Spleen (tissue), 11 donors: Measurements from ENCODE around the gene HAVCR1. TPM values are rescaled to one million over a fixed set of nuclear protein-coding genes. Genes with fewer than 3 reads are reported as not detected.

Source experiments
- DNase-seq: peaks from one replicate; pipeline ENCODE4 v3.0.0-alpha.2; 2020
- H3K27ac ChIP-seq, 8 donors: fragments of 200-600 bp; sonication (generic) in 7 of 8; 1 replicate in 4 of 8; 2 replicates in 4 of 8; pipeline versions ENCODE4 v1.5.0 to v1.8.0; 2016 to 2021; ENCODE audit warnings: inconsistent platforms in 4 of 8, mild to moderate bottlenecking in 4 of 8, moderate library complexity in 1 of 8
- H3K27me3 ChIP-seq, 7 donors: fragments of 200-600 bp; sonication (generic) in 6 of 7; replicated peaks in 1 of 7; 1 replicate in 4 of 7; 2 replicates in 3 of 7; pipeline versions ENCODE4 v1.5.0 to v1.8.0; 2016 to 2021; ENCODE audit warnings: inconsistent platforms in 3 of 7, mild to moderate bottlenecking in 1 of 7
- H3K36me3 ChIP-seq, 6 donors: fragments of 200-600 bp; sonication (generic) in 5 of 6; 1 replicate in 4 of 6; 2 replicates in 2 of 6; pipeline versions ENCODE4 v1.5.0 to v1.8.0; 2016 to 2021; ENCODE audit warnings: inconsistent platforms in 2 of 6
- H3K4me1 ChIP-seq, 6 donors: fragments of 200-600 bp; sonication (generic) in 5 of 6; 1 replicate in 3 of 6; 2 replicates in 3 of 6; pipeline versions ENCODE4 v1.5.0 to v1.8.0; 2016 to 2021; ENCODE audit warnings: inconsistent platforms in 3 of 6
- H3K4me3 ChIP-seq, 8 donors: fragments of 200-600 bp; sonication (generic) in 7 of 8; 1 replicate in 4 of 8; 2 replicates in 4 of 8; pipeline versions ENCODE4 v1.5.0 to v1.8.0; 2016 to 2021; ENCODE audit warnings: inconsistent platforms in 4 of 8, mild to moderate bottlenecking in 4 of 8, moderate library complexity in 2 of 8
- H3K9me3 ChIP-seq, 8 donors: fragments of 200-600 bp; sonication (generic) in 7 of 8; 1 replicate in 4 of 8; 2 replicates in 4 of 8; pipeline versions ENCODE4 v1.5.0 to v1.8.0; 2016 to 2021; ENCODE audit warnings: inconsistent platforms in 4 of 8
- POLR2A ChIP-seq, 3 donors: fragments of 450-650 bp; IDR thresholded peaks; one replicate each; pipeline ENCODE4 v1.5.1; 2017; ENCODE audit warnings: antibody characterized with exemption in 3 of 3, mild to moderate bottlenecking in 1 of 3
- POLR2AphosphoS5 ChIP-seq, 3 donors: sonication (generic); formaldehyde crosslinking; IDR thresholded peaks; one replicate each; pipeline ENCODE4 v1.5.1; 2017; ENCODE audit warnings: antibody characterized with exemption in 3 of 3
- WGBS, 5 donors: extraction: QIAGEN DNeasy Blood & Tissue Kit in 3 of 5; methylation state at CpG; one replicate each; pipeline versions ENCODE4 v1.1.5 to v1.1.7; 2013 to 2018; 5-methylcytosine and 5-hydroxymethylcytosine counted together
- intact Hi-C: fragments of 100-400 bp; cut with DNase I; formaldehyde crosslinking; loops from one replicate; pipeline ENCODE4 v1.15.0; 2023; ENCODE audit warnings: low total_unique reads
- polyA plus RNA-seq, 3 donors: library from polyadenylated mRNA; stranded (reverse); fragments of 200-250 nt; gene quantifications; one replicate each; pipeline ENCODE4 v1.2.1, GENCODE V29; 2013
- total RNA-seq, 7 donors: library from RNA; depleted of rRNA in 3 of 7; stranded (reverse); fragments of >200 nt in 3 of 7; fragmentation: NEBNext Ultra II Directional in 4 of 7; extraction: Animal tissue kit (Norgen Biotek cat#: 25700) in 4 of 7; gene quantifications; one replicate each; pipeline versions ENCODE4 v1.1.0 to v1.2.1, GENCODE V29; 2016 to 2021
- TF ChIP-seq, protein P1 (sequence below), 11 experiments: fragments of 200-600 bp in 7 of 11; fragments of 450-650 bp in 4 of 11; sonication (generic) in 4 of 11; IDR thresholded peaks in 8 of 11; conservative IDR thresholded peaks in 3 of 11; 1 replicate in 7 of 11; 2 replicates in 4 of 11; pipeline versions ENCODE4 v1.4.0 to v1.8.0; 2016 to 2021; ENCODE audit warnings: antibody characterized with exemption in 11 of 11, inconsistent platforms in 4 of 11, mild to moderate bottlenecking in 1 of 11
- donor health status: healthy with polysubstance abuse.
- donor health status: DM: no; HTN: no; CAD: no; lungs with moderate emphysema.
- donor health status: DM: no; HTN: no; CAD: no.
- donor health status: Bipolar disorder and iron deficiency.
- donor health status: healthy.
- donor health status: DM: no; HTN: no; CAD: no.
- donor health status: DM: yes; HTN: yes; CAD: no.

Gene HAVCR1
- total and polyA plus RNA-seq, 10 donors, result 0.52 to 1.5 (median 1.0) TPM; not detected in 6

GRCh38 chr5:157006262-157006661, 52.7 kb downstream of the HAVCR1 start:
- Histone ChIP-seq H3K27ac (no peak overlapping the region), H3K4me3 (no peak overlapping the region), H3K27me3 (no peaks in the 10 kb centered on the region), H3K4me1 (no peaks in the 10 kb centered on the region), H3K36me3 (no peaks in the 10 kb centered on the region), H3K9me3 (peaks cover 0 to 10% (median under 1%) of the 10 kb centered on the region in 8 donors)
- 77 to 89% (median 82%) methylated on average over 2 of the region's 2 CpGs for WGBS, 5 donors
- DNase-seq, result no peak
- intact Hi-C loops, result no loop called here
- TF ChIP-seq POLR2AphosphoS5 (IDR thresholded peaks at IDR 0.05), result no peak
- TF ChIP-seq, protein P1, sequence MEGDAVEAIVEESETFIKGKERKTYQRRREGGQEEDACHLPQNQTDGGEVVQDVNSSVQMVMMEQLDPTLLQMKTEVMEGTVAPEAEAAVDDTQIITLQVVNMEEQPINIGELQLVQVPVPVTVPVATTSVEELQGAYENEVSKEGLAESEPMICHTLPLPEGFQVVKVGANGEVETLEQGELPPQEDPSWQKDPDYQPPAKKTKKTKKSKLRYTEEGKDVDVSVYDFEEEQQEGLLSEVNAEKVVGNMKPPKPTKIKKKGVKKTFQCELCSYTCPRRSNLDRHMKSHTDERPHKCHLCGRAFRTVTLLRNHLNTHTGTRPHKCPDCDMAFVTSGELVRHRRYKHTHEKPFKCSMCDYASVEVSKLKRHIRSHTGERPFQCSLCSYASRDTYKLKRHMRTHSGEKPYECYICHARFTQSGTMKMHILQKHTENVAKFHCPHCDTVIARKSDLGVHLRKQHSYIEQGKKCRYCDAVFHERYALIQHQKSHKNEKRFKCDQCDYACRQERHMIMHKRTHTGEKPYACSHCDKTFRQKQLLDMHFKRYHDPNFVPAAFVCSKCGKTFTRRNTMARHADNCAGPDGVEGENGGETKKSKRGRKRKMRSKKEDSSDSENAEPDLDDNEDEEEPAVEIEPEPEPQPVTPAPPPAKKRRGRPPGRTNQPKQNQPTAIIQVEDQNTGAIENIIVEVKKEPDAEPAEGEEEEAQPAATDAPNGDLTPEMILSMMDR (IDR thresholded peaks at IDR 0.05 in 8 of 11, conservative IDR thresholded peaks at IDR 0.05 in 3 of 11), result no peak
- TF ChIP-seq POLR2A (IDR thresholded peaks at IDR 0.05), result no peak

DNA sequence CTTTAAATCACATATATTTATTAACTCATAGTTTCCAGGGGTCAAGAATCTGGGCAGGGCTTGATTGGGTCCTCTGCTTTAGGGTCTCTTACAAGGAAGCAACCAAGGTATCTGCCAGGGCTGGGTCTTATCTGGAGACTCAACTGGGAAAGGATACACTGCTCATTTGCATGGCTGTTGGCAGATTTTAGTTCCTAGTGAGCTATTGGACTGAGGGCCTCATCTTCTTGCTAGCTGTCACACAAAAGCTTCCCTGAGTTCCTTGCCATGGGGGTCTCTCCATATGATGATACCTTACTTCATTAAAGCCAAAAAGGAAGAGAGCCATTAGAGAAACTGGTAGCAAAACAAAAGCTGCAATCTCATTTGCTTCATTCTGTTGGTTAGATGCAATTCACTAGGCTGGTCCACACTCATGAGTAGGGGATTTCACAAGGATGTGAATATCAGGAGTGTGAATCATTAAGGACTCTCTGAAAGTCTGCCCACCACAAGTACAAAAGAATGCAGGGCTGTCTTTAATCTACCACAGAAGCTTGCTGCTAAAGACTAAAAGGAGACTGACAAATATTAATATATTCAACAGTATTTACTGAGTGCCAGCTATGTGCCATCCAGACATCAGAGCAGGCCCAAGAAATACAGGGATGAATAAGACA, 53.9 kb downstream of the HAVCR1 start:
- Histone ChIP-seq H3K27ac (no peak overlapping the region), H3K9me3 (peaks cover 0 to 22% (median 13%) of the 10 kb centered on the region in 8 donors), H3K4me1 (no peaks in the 10 kb centered on the region), H3K36me3 (no peaks in the 10 kb centered on the region), H3K27me3 (no peaks in the 10 kb centered on the region), H3K4me3 (no peak overlapping the region)
- TF ChIP-seq POLR2A (IDR thresholded peaks at IDR 0.05) (no peak), POLR2AphosphoS5 (IDR thresholded peaks at IDR 0.05) (no peak)
- TF ChIP-seq, protein P1 (IDR thresholded peaks at IDR 0.05 in 8 of 11, conservative IDR thresholded peaks at IDR 0.05 in 3 of 11), result no peak
- intact Hi-C loops, result no loop called here
- no peak for DNase-seq

- 58 to 78% (median 70%) methylated on average over 4 of the region's 4 CpGs for WGBS, 5 donors
- intact Hi-C loops, result no loop called here
- peaks cover 0 to 4% (median 0%) of the 10 kb centered on the region in 8 donors for H3K9me3 ChIP-seq
- no peaks in the 10 kb centered on the region for H3K4me1 ChIP-seq
- H3K4me3 ChIP-seq, result no peak overlapping the region
- H3K27me3 ChIP-seq, result no peaks in the 10 kb centered on the region
- no peak overlapping the region for H3K27ac ChIP-seq
- no peaks in the 10 kb centered on the region for H3K36me3 ChIP-seq
- TF ChIP-seq POLR2A (IDR thresholded peaks at IDR 0.05) (no peak), POLR2AphosphoS5 (IDR thresholded peaks at IDR 0.05) (no peak)
- TF ChIP-seq, protein P1 (IDR thresholded peaks at IDR 0.05 in 8 of 11, conservative IDR thresholded peaks at IDR 0.05 in 3 of 11), result no peak
- no peak for DNase-seq
These were observed 67.2 kb downstream of the HAVCR1 start for GRCh38 chr5:156991714-156992113.

DNA sequence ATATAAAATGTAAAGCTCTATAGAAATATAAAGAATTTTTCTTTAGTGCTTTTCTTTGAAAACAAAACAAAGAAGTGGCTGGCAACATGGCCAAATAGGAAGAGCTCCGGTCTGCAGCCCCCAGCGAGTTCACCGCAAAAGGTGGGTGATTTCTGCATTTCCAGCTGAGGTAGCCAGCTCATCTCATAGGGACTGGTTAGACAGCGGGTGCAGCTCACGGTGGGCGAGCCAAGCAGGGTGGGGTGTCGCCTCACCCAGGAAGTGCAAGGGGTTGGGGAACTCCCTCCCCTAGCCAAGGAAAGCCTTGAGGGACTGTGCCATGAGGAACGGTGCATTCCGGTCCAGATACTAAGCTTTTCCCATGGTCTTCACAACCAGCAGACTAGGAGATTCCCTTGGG, 74.9 kb downstream of the HAVCR1 start:
- no peak overlapping the region for H3K27ac ChIP-seq
- intact Hi-C loops, result no loop called here
- no peak overlapping the region for H3K4me3 ChIP-seq
- peaks cover 0 to 12% (median 0%) of the 10 kb centered on the region in 7 donors for H3K27me3 ChIP-seq
- peaks cover 0 to 12% (median 0%) of the 10 kb centered on the region in 6 donors for H3K4me1 ChIP-seq
- no peaks in the 10 kb centered on the region for H3K36me3 ChIP-seq
- 72 to 90% (median 83%) methylated on average over 8 to 9 of the region's 9 CpGs for WGBS, 5 donors
- TF ChIP-seq, protein P1 (IDR thresholded peaks at IDR 0.05 in 8 of 11, conservative IDR thresholded peaks at IDR 0.05 in 3 of 11), result no peak
- no peak for TF ChIP-seq POLR2AphosphoS5 (IDR thresholded peaks at IDR 0.05)
- TF ChIP-seq POLR2A (IDR thresholded peaks at IDR 0.05), result no peak
- no peak for DNase-seq
- no peaks in the 10 kb centered on the region for H3K9me3 ChIP-seq
